Ovary (tissue), 3 donors: ENCODE measurements around the gene PTTG1IP2.

Experiments
- CTCF ChIP-seq, 3 donors: fragments of 450-650 bp in 2 of 3; fragments of 200-600 bp in 1 of 3; IDR thresholded peaks; one replicate each; pipeline versions ENCODE4 v1.5.1 to v1.8.0; 2016 to 2022; ENCODE audit warnings: antibody characterized with exemption in 3 of 3, mild to moderate bottlenecking in 1 of 3
- EP300 ChIP-seq: sonication (generic); formaldehyde crosslinking; IDR thresholded peaks from one replicate; pipeline ENCODE4 v1.6.1; 2017; ENCODE audit warnings: antibody characterized with exemption
- POLR2A ChIP-seq: fragments of 450-650 bp; IDR thresholded peaks from one replicate; pipeline ENCODE4 v1.6.1; 2017; ENCODE audit warnings: antibody characterized with exemption, mild to moderate bottlenecking, moderate library complexity
- donor health status: DM: no; HTN: no; CAD: no.

DNA sequence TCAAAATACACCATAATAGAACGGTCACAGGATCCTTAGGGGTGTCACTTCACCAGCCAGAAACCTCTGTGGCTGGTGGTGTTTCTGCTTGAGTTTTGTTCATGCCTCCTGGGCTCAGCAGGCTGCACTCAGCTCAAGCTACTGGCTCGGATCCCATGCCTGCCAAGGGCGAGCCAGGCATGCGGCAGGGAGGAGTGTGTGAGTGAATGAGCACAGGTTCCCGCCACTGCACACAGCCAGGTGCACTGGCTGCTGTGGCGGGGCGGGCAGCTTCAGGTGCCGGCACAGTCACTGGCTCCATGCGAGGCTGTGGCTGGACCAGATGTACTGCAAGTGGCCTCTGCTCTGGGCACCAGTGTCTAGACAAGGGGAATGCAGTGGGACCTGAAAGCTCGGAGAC, 36.7 kb upstream of the PTTG1IP2 start:
- TF ChIP-seq CTCF (IDR thresholded peaks at IDR 0.05) = no peak
- TF ChIP-seq POLR2A = no peak
- no peak for TF ChIP-seq EP300
